ENCODE results near the gene AHCYL1. TPM values are rescaled to one million over a fixed set of nuclear protein-coding genes. Genes with fewer than 3 reads are reported as not detected.
A peak's percentile ranks its signal among the peaks of the same experiment; 100 is the strongest.

Gene AHCYL1
- total RNA-seq (10 to 100 TPM; 16.6 to 60.1 (median 37.1) TPM), polyA plus RNA-seq (10 to 100 TPM; 41.3 to 47.6 TPM), total RNA-seq (36.5 reads per million, percentile 64 among the genes with 10 or more reads in this experiment)

GRCh38 chr1:109984456-109985246, at the start of gene AHCYL1:
TSS of gene AHCYL1 (plus strand) at chr1:109984765. CDS start at chr1:109985053, 288 bp downstream.
- Mint-ChIP-seq H3K4me1 (peaks cover 22 to 49% (median 42%) of the 10 kb centered on the region in 7 donors), H3K9me3 (peaks cover 0 to 2% (median 0%) of the 10 kb centered on the region in 11 donors), H3K36me3 (peaks cover 0 to 10% (median 0%) of the 10 kb centered on the region in 5 donors), H3K27me3 (peaks cover 0 to 6% (median 0%) of the 10 kb centered on the region in 5 donors), H3K4me3 (peak within 1 kb of the TSS; percentile 87 to 100 (median 97)), H3K27ac (peak within 1 kb of the TSS; percentile 94 to 99 (median 98))
- CTCF ChIA-PET = interaction anchor here (0.6 to 15.3 kb wide), 39 partner anchors 9 to 736 kb away, joined by 3 to 382 read pairs (median 4); partner anchors contain the start of genes ATXN7L2, GNAI3, GNAT2 and GSTM2
- H3K27me3 ChIP-seq (ENCODE audit: control insufficient read depth in 2 of 2, insufficient read depth in 2 of 2, low read length in 2 of 2) = no peaks in the 10 kb centered on the region
- H3K4me1 ChIP-seq (ENCODE audit: control insufficient read depth in 2 of 2, insufficient read depth in 2 of 2, low read length in 2 of 2) = peaks cover 22 to 24% of the 10 kb centered on the region in 2 donors
- intact Hi-C loops (cut with micrococcal nuclease) = loop anchor here (1.0 to 2.0 kb wide), 16 partner anchors 27 to 558 kb away; partner anchors contain the start of genes ATXN7L2 (in 2 of the 2), STRIP1 (in 2 of the 2), PSMA5 (in 1 of the 2) and RBM15 (in 1 of the 2)
- H3K4me3 ChIP-seq (ENCODE audit: low read length) = peak within 1 kb of the TSS; percentile 72
- peak; percentile 97 to 99 (median 99) for DNase-seq
- peaks cover 0 to 3% (median 0%) of the 10 kb centered on the region in 3 experiments for H3K36me3 ChIP-seq (ENCODE audit: control insufficient read depth in 2 of 3, insufficient read depth in 3 of 3, low read length in 3 of 3)
- POLR2A ChIA-PET = interaction anchor here (0.6 to 3.3 kb wide), 17 partner anchors 22 to 788 kb away, joined by 3 to 32 read pairs (median 4); partner anchors contain the start of genes GNAI3, RBM15 and STRIP1
- ATAC-seq = peak; percentile 99
- H3K9me3 ChIP-seq (ENCODE audit: control insufficient read depth in 2 of 3, low read length in 3 of 3) = no peaks in the 10 kb centered on the region
- peak within 1 kb of the TSS; percentile 92 for H3K27ac ChIP-seq (ENCODE audit: low read depth, low read length)

- H3K27me3 Mint-ChIP-seq = peaks cover 0 to 22% (median 0%) of the 10 kb centered on the region in 5 donors
- H3K4me3 Mint-ChIP-seq = no peak overlapping the region
- ChIA-PET POLR2A (no interaction called here), CTCF (no interaction called here)
- no peak for DNase-seq
- peaks cover 6 to 14% (median 10%) of the 10 kb centered on the region in 5 donors for H3K36me3 Mint-ChIP-seq
- H3K4me1 ChIP-seq (ENCODE audit: control insufficient read depth in 2 of 2, insufficient read depth in 2 of 2, low read length in 2 of 2) = no peaks in the 10 kb centered on the region
- intact Hi-C loops (cut with micrococcal nuclease) = no loop called here
- H3K9me3 ChIP-seq (ENCODE audit: control insufficient read depth in 2 of 3, low read length in 3 of 3) = peaks cover 0 to 12% (median 0%) of the 10 kb centered on the region in 3 experiments
- H3K27ac Mint-ChIP-seq = peak overlapping the region in 1 of 9 donors; percentile 46
- H3K36me3 ChIP-seq (ENCODE audit: control insufficient read depth in 2 of 3, insufficient read depth in 3 of 3, low read length in 3 of 3) = no peaks in the 10 kb centered on the region
- no peaks in the 10 kb centered on the region for H3K27me3 ChIP-seq (ENCODE audit: control insufficient read depth in 2 of 2, insufficient read depth in 2 of 2, low read length in 2 of 2)
- H3K4me1 Mint-ChIP-seq = peaks cover 0 to 10% (median 0%) of the 10 kb centered on the region in 7 donors
- H3K4me3 ChIP-seq (ENCODE audit: low read length) = no peak overlapping the region
- H3K9me3 Mint-ChIP-seq = peaks cover 0 to 45% (median 20%) of the 10 kb centered on the region in 11 donors
- H3K27ac ChIP-seq (ENCODE audit: low read depth, low read length) = no peak overlapping the region
- ATAC-seq = no peak
Measured at GRCh38 chr1:109935451-109935900, 49.1 kb upstream of the AHCYL1 start.

DNA sequence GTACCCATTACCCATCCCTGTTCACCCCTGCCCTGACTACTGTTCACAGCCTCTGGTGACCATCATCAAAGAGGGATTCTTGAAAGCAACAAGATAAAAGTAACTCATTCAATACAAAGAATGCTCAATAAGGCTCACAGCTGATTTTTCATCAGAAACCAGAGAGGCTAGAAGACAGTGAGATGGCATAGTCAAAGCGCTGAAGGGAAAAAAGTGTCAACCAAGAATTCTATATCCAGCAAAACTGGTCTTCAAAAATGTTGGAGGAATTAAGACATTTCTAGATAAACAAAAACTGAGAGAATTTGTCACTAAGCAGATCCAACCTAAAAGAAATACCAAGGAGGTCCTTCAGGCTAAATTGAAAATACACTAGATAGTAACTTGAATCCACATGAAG, 46.8 kb upstream of the AHCYL1 start:
- CTCF ChIA-PET = no interaction called here
- Histone ChIP-seq H3K36me3 (ENCODE audit: control insufficient read depth in 2 of 3, insufficient read depth in 3 of 3, low read length in 3 of 3) (no peaks in the 10 kb centered on the region), H3K27ac (ENCODE audit: low read depth, low read length) (no peak overlapping the region), H3K27me3 (ENCODE audit: control insufficient read depth in 2 of 2, insufficient read depth in 2 of 2, low read length in 2 of 2) (no peaks in the 10 kb centered on the region), H3K4me3 (ENCODE audit: low read length) (no peak overlapping the region), H3K9me3 (ENCODE audit: control insufficient read depth in 2 of 3, low read length in 3 of 3) (peaks cover 0 to 12% (median 0%) of the 10 kb centered on the region in 3 experiments), H3K4me1 (ENCODE audit: control insufficient read depth in 2 of 2, insufficient read depth in 2 of 2, low read length in 2 of 2) (no peaks in the 10 kb centered on the region)
- H3K36me3 Mint-ChIP-seq = peaks cover 6 to 14% (median 10%) of the 10 kb centered on the region in 5 donors
- POLR2A ChIA-PET = no interaction called here
- ATAC-seq (no peak), DNase-seq (no peak)
- H3K9me3 Mint-ChIP-seq = peaks cover 0 to 45% (median 20%) of the 10 kb centered on the region in 11 donors
- intact Hi-C loops (cut with micrococcal nuclease) = no loop called here
- H3K4me1 Mint-ChIP-seq = peaks cover 0 to 10% (median 3%) of the 10 kb centered on the region in 7 donors
- no peak overlapping the region for H3K4me3 Mint-ChIP-seq
- no peak overlapping the region for H3K27ac Mint-ChIP-seq
- peaks cover 0 to 22% (median 0%) of the 10 kb centered on the region in 5 donors for H3K27me3 Mint-ChIP-seq

DNA sequence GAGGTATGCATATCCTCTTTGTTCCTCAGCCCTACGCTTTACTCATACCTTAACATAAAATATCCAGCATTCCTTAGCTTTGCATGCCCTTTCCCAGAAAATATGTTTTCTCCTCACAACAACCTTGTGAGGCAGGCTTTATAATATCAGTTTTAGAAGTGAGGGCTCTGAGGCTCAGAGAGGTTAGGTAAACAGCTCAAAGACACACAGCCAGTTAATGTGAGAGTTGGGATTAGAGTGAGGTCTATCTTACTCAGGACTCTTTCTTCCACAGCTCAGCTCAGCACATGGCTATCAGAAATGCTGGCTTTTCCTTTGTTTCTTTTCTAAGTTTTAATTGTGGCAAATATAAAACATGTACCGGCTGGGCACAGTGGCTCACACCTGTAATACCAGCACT, 46.0 kb upstream of the AHCYL1 start:
- H3K27me3 Mint-ChIP-seq = peaks cover 0 to 22% (median 0%) of the 10 kb centered on the region in 5 donors
- Histone ChIP-seq H3K27ac (ENCODE audit: low read depth, low read length) (no peak overlapping the region), H3K27me3 (ENCODE audit: control insufficient read depth in 2 of 2, insufficient read depth in 2 of 2, low read length in 2 of 2) (no peaks in the 10 kb centered on the region), H3K9me3 (ENCODE audit: control insufficient read depth in 2 of 3, low read length in 3 of 3) (peaks cover 0 to 12% (median 0%) of the 10 kb centered on the region in 3 experiments), H3K36me3 (ENCODE audit: control insufficient read depth in 2 of 3, insufficient read depth in 3 of 3, low read length in 3 of 3) (no peaks in the 10 kb centered on the region), H3K4me1 (ENCODE audit: control insufficient read depth in 2 of 2, insufficient read depth in 2 of 2, low read length in 2 of 2) (no peaks in the 10 kb centered on the region), H3K4me3 (ENCODE audit: low read length) (no peak overlapping the region)
- intact Hi-C loops (cut with micrococcal nuclease) = no loop called here
- H3K4me1 Mint-ChIP-seq = peaks cover 0 to 7% (median 3%) of the 10 kb centered on the region in 7 donors
- CTCF ChIA-PET = no interaction called here
- ATAC-seq (no peak), DNase-seq (no peak)
- H3K36me3 Mint-ChIP-seq = peaks cover 6 to 14% (median 10%) of the 10 kb centered on the region in 5 donors
- H3K4me3 Mint-ChIP-seq = no peak overlapping the region
- POLR2A ChIA-PET = no interaction called here
- no peak overlapping the region for H3K27ac Mint-ChIP-seq
- peaks cover 0 to 45% (median 20%) of the 10 kb centered on the region in 11 donors for H3K9me3 Mint-ChIP-seq

GRCh38 chr1:109942434-109942833, 42.1 kb upstream of the AHCYL1 start:
- H3K4me3 Mint-ChIP-seq = no peak overlapping the region
- Histone ChIP-seq H3K36me3 (ENCODE audit: control insufficient read depth in 2 of 3, insufficient read depth in 3 of 3, low read length in 3 of 3) (no peaks in the 10 kb centered on the region), H3K27ac (ENCODE audit: low read depth, low read length) (no peak overlapping the region), H3K4me1 (ENCODE audit: control insufficient read depth in 2 of 2, insufficient read depth in 2 of 2, low read length in 2 of 2) (peaks cover 0 to 5% of the 10 kb centered on the region in 2 donors), H3K4me3 (ENCODE audit: low read length) (no peak overlapping the region), H3K27me3 (ENCODE audit: control insufficient read depth in 2 of 2, insufficient read depth in 2 of 2, low read length in 2 of 2) (no peaks in the 10 kb centered on the region), H3K9me3 (ENCODE audit: control insufficient read depth in 2 of 3, low read length in 3 of 3) (peaks cover 0 to 9% (median 0%) of the 10 kb centered on the region in 3 experiments)
- intact Hi-C loops (cut with micrococcal nuclease) = no loop called here
- H3K27ac Mint-ChIP-seq = no peak overlapping the region
- no peak for DNase-seq
- H3K27me3 Mint-ChIP-seq = peaks cover 0 to 23% (median 4%) of the 10 kb centered on the region in 5 donors
- H3K4me1 Mint-ChIP-seq = peaks cover 3 to 17% (median 5%) of the 10 kb centered on the region in 7 donors
- ATAC-seq = no peak
- peaks cover 0 to 23% (median 9%) of the 10 kb centered on the region in 11 donors for H3K9me3 Mint-ChIP-seq
- H3K36me3 Mint-ChIP-seq = peaks cover 0 to 6% (median 3%) of the 10 kb centered on the region in 5 donors
- POLR2A ChIA-PET = no interaction called here
- CTCF ChIA-PET = no interaction called here

DNA sequence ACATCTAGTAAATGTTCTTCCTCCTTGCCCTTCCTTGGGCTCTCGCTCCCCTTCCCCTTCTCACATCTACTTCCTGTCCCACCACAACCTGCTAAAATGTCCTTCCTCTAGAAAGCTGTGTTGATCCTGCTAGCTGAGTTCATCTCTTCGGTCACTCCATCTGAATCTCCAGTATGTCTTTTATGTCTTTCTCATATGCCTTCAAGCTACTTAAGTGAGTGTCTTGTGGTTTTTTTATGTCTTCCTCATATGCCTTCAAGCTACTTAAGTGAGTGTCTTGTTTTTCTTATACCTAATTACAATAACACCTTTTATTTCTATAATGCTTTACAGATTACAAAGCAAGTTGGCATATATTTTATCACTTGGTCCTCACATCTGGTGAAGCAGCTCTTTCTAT, 40.0 kb upstream of the AHCYL1 start:
- peaks cover 0 to 2% (median under 1%) of the 10 kb centered on the region in 11 donors for H3K9me3 Mint-ChIP-seq
- Histone ChIP-seq H3K4me3 (ENCODE audit: low read length) (no peak overlapping the region), H3K36me3 (ENCODE audit: control insufficient read depth in 2 of 3, insufficient read depth in 3 of 3, low read length in 3 of 3) (no peaks in the 10 kb centered on the region), H3K4me1 (ENCODE audit: control insufficient read depth in 2 of 2, insufficient read depth in 2 of 2, low read length in 2 of 2) (peaks cover 0 to 5% of the 10 kb centered on the region in 2 donors), H3K9me3 (ENCODE audit: control insufficient read depth in 2 of 3, low read length in 3 of 3) (no peaks in the 10 kb centered on the region), H3K27ac (ENCODE audit: low read depth, low read length) (no peak overlapping the region), H3K27me3 (ENCODE audit: control insufficient read depth in 2 of 2, insufficient read depth in 2 of 2, low read length in 2 of 2) (no peaks in the 10 kb centered on the region)
- no peak overlapping the region for H3K27ac Mint-ChIP-seq
- peaks cover 0 to 3% (median 1%) of the 10 kb centered on the region in 5 donors for H3K36me3 Mint-ChIP-seq
- POLR2A ChIA-PET = interaction anchor here (0.5 kb wide), 1 partner anchor 37 kb away, joined by 3 read pairs; no protein-coding TSS in a partner anchor
- intact Hi-C loops (cut with micrococcal nuclease) = no loop called here
- ATAC-seq (no peak), DNase-seq (no peak)
- peaks cover 0 to 9% (median 4%) of the 10 kb centered on the region in 5 donors for H3K27me3 Mint-ChIP-seq
- CTCF ChIA-PET = no interaction called here
- H3K4me3 Mint-ChIP-seq = no peak overlapping the region
- H3K4me1 Mint-ChIP-seq = peaks cover 5 to 17% (median 6%) of the 10 kb centered on the region in 7 donors
